Coronary artery (tissue), 2 donors: ENCODE results near the gene FBXW4.

Experiments
- DNase-seq: peaks from one replicate; pipeline ENCODE4 v3.0.0-alpha.2; 2017; ENCODE audit warnings: low spot score
- H3K27ac ChIP-seq, 2 donors: fragments of 200-600 bp; sonication (generic); one replicate each; pipeline ENCODE4 v1.5.1; 2016 to 2019
- H3K4me3 ChIP-seq: fragments of 200-600 bp; sonication (generic); 2 replicates; pipeline ENCODE4 v1.5.1; 2016; ENCODE audit warnings: mild to moderate bottlenecking, moderate library complexity
- TF ChIP-seq, protein P1 (sequence below): fragments of 200-600 bp; sonication (generic); IDR thresholded peaks from one replicate; pipeline ENCODE4 v1.5.1; 2019; ENCODE audit warnings: antibody characterized with exemption

FBXW4 gene

DNA sequence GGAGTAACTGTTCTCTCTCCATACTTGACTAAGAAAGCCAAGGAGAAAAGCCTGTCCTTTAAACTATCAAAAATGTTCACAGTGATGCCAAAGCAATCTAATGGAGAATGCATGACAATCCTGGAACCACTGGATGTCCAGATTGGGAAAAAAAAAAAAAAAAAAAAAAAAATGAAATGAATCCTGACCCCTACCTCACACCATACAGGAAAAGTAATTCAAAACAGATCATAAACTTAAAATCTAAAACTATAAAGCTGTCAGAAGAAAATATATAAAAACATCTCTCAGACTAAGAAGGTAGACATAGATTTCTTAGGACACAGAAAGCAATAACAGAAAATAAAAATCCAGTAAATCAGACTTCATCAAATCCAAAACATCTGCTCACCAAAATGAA lies 18.4 kb downstream of the FBXW4 start:
- no peak overlapping the region for H3K27ac ChIP-seq
- TF ChIP-seq, protein P1, sequence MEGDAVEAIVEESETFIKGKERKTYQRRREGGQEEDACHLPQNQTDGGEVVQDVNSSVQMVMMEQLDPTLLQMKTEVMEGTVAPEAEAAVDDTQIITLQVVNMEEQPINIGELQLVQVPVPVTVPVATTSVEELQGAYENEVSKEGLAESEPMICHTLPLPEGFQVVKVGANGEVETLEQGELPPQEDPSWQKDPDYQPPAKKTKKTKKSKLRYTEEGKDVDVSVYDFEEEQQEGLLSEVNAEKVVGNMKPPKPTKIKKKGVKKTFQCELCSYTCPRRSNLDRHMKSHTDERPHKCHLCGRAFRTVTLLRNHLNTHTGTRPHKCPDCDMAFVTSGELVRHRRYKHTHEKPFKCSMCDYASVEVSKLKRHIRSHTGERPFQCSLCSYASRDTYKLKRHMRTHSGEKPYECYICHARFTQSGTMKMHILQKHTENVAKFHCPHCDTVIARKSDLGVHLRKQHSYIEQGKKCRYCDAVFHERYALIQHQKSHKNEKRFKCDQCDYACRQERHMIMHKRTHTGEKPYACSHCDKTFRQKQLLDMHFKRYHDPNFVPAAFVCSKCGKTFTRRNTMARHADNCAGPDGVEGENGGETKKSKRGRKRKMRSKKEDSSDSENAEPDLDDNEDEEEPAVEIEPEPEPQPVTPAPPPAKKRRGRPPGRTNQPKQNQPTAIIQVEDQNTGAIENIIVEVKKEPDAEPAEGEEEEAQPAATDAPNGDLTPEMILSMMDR, result no peak
- DNase-seq, result no peak

GRCh38 chr10:101675115-101675514 lies 19.9 kb downstream of the FBXW4 start:
- Histone ChIP-seq H3K4me3 (no peak overlapping the region), H3K27ac (no peak overlapping the region)
- no peak for DNase-seq
- TF ChIP-seq, protein P1, result no peak

More for the DNA sequence above, 18.4 kb downstream of the FBXW4 start:
- no peak overlapping the region for H3K4me3 ChIP-seq

- H3K27ac ChIP-seq, result no peak overlapping the region
- no peak for DNase-seq
- TF ChIP-seq, protein P1, result no peak
These were observed 22.4 kb downstream of the FBXW4 start for GRCh38 chr10:101672536-101672935.

DNA sequence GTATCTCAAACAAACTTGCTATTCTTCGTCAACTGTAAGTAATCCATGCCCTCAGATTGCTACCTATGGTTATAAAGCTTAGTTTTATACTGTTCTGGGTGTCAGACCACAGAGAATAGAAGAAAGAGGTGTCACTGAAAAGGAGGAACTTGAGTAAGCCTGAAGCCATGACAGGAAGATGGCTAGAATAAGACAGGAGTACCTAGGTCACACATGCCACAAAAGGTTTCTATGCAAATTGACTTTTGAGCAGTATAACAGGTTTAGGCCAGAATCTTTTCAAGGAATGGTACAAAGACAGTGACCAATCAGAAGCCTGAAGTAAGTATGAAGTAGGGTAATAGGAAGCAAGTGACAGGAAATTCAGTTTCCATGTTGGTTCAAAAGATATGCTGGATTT lies 23.5 kb downstream of the FBXW4 start:
- no peak for DNase-seq
- Histone ChIP-seq H3K27ac (no peak overlapping the region), H3K4me3 (no peak overlapping the region)
- TF ChIP-seq, protein P1, result no peak

More at GRCh38 chr10:101672536-101672935, 22.4 kb downstream of the FBXW4 start:
- H3K4me3 ChIP-seq, result no peak overlapping the region

GRCh38 chr10:101670635-101671034 lies 24.3 kb downstream of the FBXW4 start:
- no peak for DNase-seq
- Histone ChIP-seq H3K27ac (no peak overlapping the region), H3K4me3 (no peak overlapping the region)
- TF ChIP-seq, protein P1, result no peak

GRCh38 chr10:101669181-101669580 lies 25.8 kb downstream of the FBXW4 start:
- TF ChIP-seq, protein P1, result no peak
- H3K4me3 ChIP-seq, result no peak overlapping the region
- DNase-seq, result no peak
- H3K27ac ChIP-seq, result no peak overlapping the region

- TF ChIP-seq, protein P1, result no peak
- no peak overlapping the region for H3K4me3 ChIP-seq
- DNase-seq, result no peak
- H3K27ac ChIP-seq, result no peak overlapping the region
These were observed 26.4 kb downstream of the FBXW4 start for GRCh38 chr10:101668566-101668965.
